Kidney epithelial cell (primary cell): ENCODE results near the gene PLXND1. TPM values are rescaled to one million over a fixed set of nuclear protein-coding genes. Genes with fewer than 3 reads are reported as not detected.

Experiments used
- DNase-seq: peaks from one replicate; pipeline ENCODE4 v3.0.0-alpha.2; 2010; ENCODE audit warnings: low read depth
- H3K27me3 ChIP-seq: 2 replicates; pipeline ENCODE4 v1.6.0; 2011; ENCODE audit warnings: low read length; ENCODE audit not compliant: control insufficient read depth, insufficient read depth
- H3K36me3 ChIP-seq: 2 replicates; pipeline ENCODE4 v1.5.1; 2011; ENCODE audit warnings: low read length; ENCODE audit not compliant: control insufficient read depth, insufficient read depth
- H3K4me3 ChIP-seq: 2 replicates; pipeline ENCODE4 v1.5.1; 2011; ENCODE audit warnings: low read depth, mild to moderate bottlenecking, control low read depth, low read length
- CTCF ChIP-seq: IDR thresholded peaks from 2 replicates; pipeline ENCODE4 v1.5.1; 2011; ENCODE audit warnings: mild to moderate bottlenecking, moderate library complexity, low read length, control low read depth, inconsistent platforms; ENCODE audit not compliant: insufficient read depth, poor library complexity, severe bottlenecking
- total RNA-seq: library from RNA; depleted of rRNA; stranded (reverse); fragments of >200 nt; gene quantifications from 2 replicates; pipeline ENCODE4 v1.2.3, GENCODE V29; 2015

Gene PLXND1
- total RNA-seq, 1 donor from 2014 or later: 103 TPM

- no peak for DNase-seq
- no peak overlapping the region for H3K4me3 ChIP-seq
- H3K27me3 ChIP-seq: no peaks in the 10 kb centered on the region
- no peak for TF ChIP-seq CTCF
- no peaks in the 10 kb centered on the region for H3K36me3 ChIP-seq
Measured at GRCh38 chr3:129602309-129602708, 4.2 kb downstream of the PLXND1 start.

- no peaks in the 10 kb centered on the region for H3K36me3 ChIP-seq
- TF ChIP-seq CTCF: no peak
Measured at GRCh38 chr3:129601713-129602112, 4.8 kb downstream of the PLXND1 start.

GRCh38 chr3:129600348-129600747 is 6.1 kb downstream of the PLXND1 start:
- DNase-seq: no peak
- no peaks in the 10 kb centered on the region for H3K36me3 ChIP-seq
- H3K4me3 ChIP-seq: no peak overlapping the region
- H3K27me3 ChIP-seq: no peaks in the 10 kb centered on the region
- TF ChIP-seq CTCF: no peak

More at GRCh38 chr3:129601713-129602112, 4.8 kb downstream of the PLXND1 start:
- Histone ChIP-seq H3K27me3 (no peaks in the 10 kb centered on the region), H3K4me3 (no peak overlapping the region)
- DNase-seq: no peak

- DNase-seq: peak; percentile 64
- Histone ChIP-seq H3K27me3 (no peaks in the 10 kb centered on the region), H3K36me3 (no peaks in the 10 kb centered on the region), H3K4me3 (no peak overlapping the region)
- no peak for TF ChIP-seq CTCF
Measured at GRCh38 chr3:129599607-129600006, 6.9 kb downstream of the PLXND1 start.

- TF ChIP-seq CTCF: no peak
- no peak for DNase-seq
- no peak overlapping the region for H3K4me3 ChIP-seq
- H3K27me3 ChIP-seq: no peaks in the 10 kb centered on the region
- H3K36me3 ChIP-seq: no peaks in the 10 kb centered on the region
Measured at GRCh38 chr3:129599073-129599472, 7.4 kb downstream of the PLXND1 start.

- Histone ChIP-seq H3K4me3 (no peak overlapping the region), H3K27me3 (no peaks in the 10 kb centered on the region), H3K36me3 (no peaks in the 10 kb centered on the region)
- TF ChIP-seq CTCF: no peak
- no peak for DNase-seq
Measured at GRCh38 chr3:129598484-129598883, 8.0 kb downstream of the PLXND1 start.
